ENCODE results near the gene KRT72.
A peak's percentile ranks its signal among the peaks of the same experiment; 100 is the strongest.

KRT72 gene

GRCh38 chr12:52600941-52601481 lies at the start of gene KRT72:
Gene KRT72, minus strand, starts transcription at chr12:52601463. Its CDS starts 11 bp downstream, at chr12:52601452.
- no peak for DNase-seq

- no peak for DNase-seq
Observed at GRCh38 chr12:52650520-52651081, 49.3 kb upstream of the KRT72 start.

- no peak for DNase-seq
Observed at GRCh38 chr12:52649066-52649465, 47.8 kb upstream of the KRT72 start.

GRCh38 chr12:52648012-52648550 lies 46.8 kb upstream of the KRT72 start:
- no peak for DNase-seq

GRCh38 chr12:52647601-52648000 lies 46.3 kb upstream of the KRT72 start:
- DNase-seq, result no peak

- no peak for DNase-seq
Observed at GRCh38 chr12:52646613-52647012, 45.4 kb upstream of the KRT72 start.

GRCh38 chr12:52645982-52646381 lies 44.7 kb upstream of the KRT72 start:
- DNase-seq, result no peak

- DNase-seq, result no peak
Observed at GRCh38 chr12:52645120-52645761, 44.0 kb upstream of the KRT72 start.

GRCh38 chr12:52644078-52644415 lies 42.8 kb upstream of the KRT72 start:
- no peak for DNase-seq

- DNase-seq, result no peak
Observed at GRCh38 chr12:52643233-52644077, 42.2 kb upstream of the KRT72 start.

- DNase-seq, result no peak
Observed at GRCh38 chr12:52641468-52641867, 40.2 kb upstream of the KRT72 start.

GRCh38 chr12:52637299-52637698 lies 36.0 kb upstream of the KRT72 start:
- no peak for DNase-seq

- DNase-seq, result peak; percentile 9
Observed at GRCh38 chr12:52636592-52637258, 35.5 kb upstream of the KRT72 start.

GRCh38 chr12:52636189-52636588 lies 34.9 kb upstream of the KRT72 start:
- DNase-seq, result no peak

- DNase-seq, result no peak
Observed at GRCh38 chr12:52634266-52635056, 33.2 kb upstream of the KRT72 start.

GRCh38 chr12:52633383-52633782 lies 32.1 kb upstream of the KRT72 start:
- no peak for DNase-seq

- DNase-seq, result peak; percentile 30
Observed at GRCh38 chr12:52632656-52633055, 31.4 kb upstream of the KRT72 start.

GRCh38 chr12:52631676-52632459 lies 30.6 kb upstream of the KRT72 start:
- DNase-seq, result no peak

- DNase-seq, result no peak
Observed at GRCh38 chr12:52631264-52631663, 30.0 kb upstream of the KRT72 start.

- DNase-seq, result no peak
Observed at GRCh38 chr12:52630599-52631200, 29.4 kb upstream of the KRT72 start.

GRCh38 chr12:52630008-52630500 lies 28.8 kb upstream of the KRT72 start:
- no peak for DNase-seq
